H1 (cell line): ENCODE data around the gene TMEM138. TPM values are rescaled to one million over a fixed set of nuclear protein-coding genes. Genes with fewer than 3 reads are reported as not detected.
A peak's percentile ranks its signal among the peaks of the same experiment; 100 is the strongest.

Source experiments
- ASH2L ChIP-seq: fragments of 200-600, 300-600 bp; sonication (generic); IDR thresholded peaks from one replicate; pipeline ENCODE4 v1.7.1; 2017; ENCODE audit warnings: low read length
- CREB1 ChIP-seq: IDR thresholded peaks from 2 replicates; pipeline ENCODE4 v1.6.1; 2012; ENCODE audit warnings: inconsistent platforms
- FOSL1 ChIP-seq: IDR thresholded peaks from 2 replicates; pipeline ENCODE4 v1.6.1; 2011; ENCODE audit warnings: mild to moderate bottlenecking, low read depth, low read length, moderate library complexity; ENCODE audit not compliant: insufficient read depth
- GABPA ChIP-seq: IDR thresholded peaks from 2 replicates; pipeline ENCODE4 v1.6.1; 2011; ENCODE audit warnings: mild to moderate bottlenecking, low read length, moderate library complexity, borderline replicate concordance; ENCODE audit not compliant: insufficient read depth
- GTF2F1 ChIP-seq: IDR thresholded peaks from 2 replicates; pipeline ENCODE4 v1.6.1; 2012; ENCODE audit warnings: low read depth, low read length, improper control_type of control experiment, borderline replicate concordance
- JUND ChIP-seq: IDR thresholded peaks from 2 replicates; pipeline ENCODE4 v1.6.1; 2011; ENCODE audit warnings: mild to moderate bottlenecking, improper control_type of control experiment, low read length
- POLR2A ChIP-seq, 2 experiments: IDR thresholded peaks; 1 replicate in 1 of 2; 2 replicates in 1 of 2; pipeline ENCODE4 v1.6.1; 2011; ENCODE audit warnings: low read depth in 2 of 2, low read length in 2 of 2, mild to moderate bottlenecking in 2 of 2; ENCODE audit errors: control extremely low read depth in 1 of 2
- RAD21 ChIP-seq, 2 experiments: IDR thresholded peaks in 1 of 2; conservative IDR thresholded peaks in 1 of 2; 2 replicates each; pipeline ENCODE4 v1.6.1; 2011; ENCODE audit warnings: low read depth in 2 of 2, low read length in 2 of 2, improper control_type of control experiment in 1 of 2, inconsistent platforms in 1 of 2, mild to moderate bottlenecking in 1 of 2, moderate library complexity in 1 of 2
- TBP ChIP-seq: IDR thresholded peaks from 2 replicates; pipeline ENCODE4 v1.6.1; 2011; ENCODE audit warnings: low read depth, low read length, improper control_type of control experiment
- polyA plus RNA-seq, 7 experiments: library from polyadenylated mRNA; depleted of rRNA in 3 of 7; stranded (reverse) in 5 of 7; unstranded in 2 of 7; fragments of >200 nt in 5 of 7; fragments of 200-250 nt in 2 of 7; gene quantifications; 1 replicate in 5 of 7; 2 replicates in 1 of 7; 4 replicates in 1 of 7; pipeline versions ENCODE4 v1.2.1 to v1.2.3, GENCODE V29; 2011 to 2013; ENCODE audit warnings: missing spikeins in 2 of 7, mixed read lengths in 2 of 7
- total RNA-seq: library from RNA; stranded (reverse); fragmentation: NEBNext Ultra II Directional; extraction: Animal tissue kit (Norgen Biotek cat#: 25700); gene quantifications from 2 replicates; pipeline ENCODE4 v1.2.1, GENCODE V29; 2021
- TF ChIP-seq, protein P1 (sequence below): fragments of 300-600 bp; sonication (generic); IDR thresholded peaks from 2 replicates; pipeline ENCODE4 v1.7.1; 2012; ENCODE audit warnings: low read length, moderate library complexity, mild to moderate bottlenecking, inconsistent platforms; ENCODE audit not compliant: insufficient replicate concordance

TMEM138 gene
- total and polyA plus RNA-seq, 2 of the 8 experiments (the other 6 are each of a cell fraction or from before 2014, with no cell fraction given) = 32.9 to 59.0 TPM

DNA sequence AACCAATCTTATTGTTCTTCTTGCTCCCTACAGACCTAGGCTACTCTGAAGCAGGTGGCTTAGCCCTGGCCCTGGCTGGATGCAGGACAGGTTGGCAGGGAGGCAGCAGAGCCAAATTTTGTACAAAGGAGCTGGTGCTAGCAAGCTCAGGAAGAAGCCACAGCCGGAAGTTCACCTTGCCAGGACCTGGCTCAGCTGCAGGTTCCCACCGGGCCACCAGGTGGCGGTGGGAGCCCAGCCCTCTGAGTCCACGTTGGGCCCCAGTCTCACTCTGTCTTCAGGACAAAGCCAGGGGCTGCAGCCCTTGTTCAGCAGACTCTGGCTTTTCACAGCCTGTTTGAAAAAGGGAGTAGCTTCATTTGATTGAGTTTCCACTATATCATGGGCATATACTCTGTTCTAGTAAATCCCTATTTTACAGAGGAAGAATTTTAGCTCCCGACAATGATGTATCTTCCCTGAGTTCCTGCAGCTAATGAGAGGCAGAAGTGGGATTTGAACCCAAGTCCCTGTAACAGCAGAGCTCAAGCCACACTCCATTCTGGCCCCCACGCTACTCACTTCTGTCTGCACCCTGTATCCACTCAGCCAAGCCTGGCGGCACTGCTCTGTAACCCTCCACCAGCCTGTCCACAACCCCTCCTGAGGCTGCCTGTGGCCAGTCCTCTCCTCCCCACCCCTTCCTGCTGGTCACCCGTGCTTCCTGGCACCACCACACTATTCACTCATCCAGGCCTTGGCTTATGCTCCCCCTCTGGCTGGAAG lies 25.8 kb upstream of the TMEM138 start (continued):
- TF ChIP-seq, protein P1, sequence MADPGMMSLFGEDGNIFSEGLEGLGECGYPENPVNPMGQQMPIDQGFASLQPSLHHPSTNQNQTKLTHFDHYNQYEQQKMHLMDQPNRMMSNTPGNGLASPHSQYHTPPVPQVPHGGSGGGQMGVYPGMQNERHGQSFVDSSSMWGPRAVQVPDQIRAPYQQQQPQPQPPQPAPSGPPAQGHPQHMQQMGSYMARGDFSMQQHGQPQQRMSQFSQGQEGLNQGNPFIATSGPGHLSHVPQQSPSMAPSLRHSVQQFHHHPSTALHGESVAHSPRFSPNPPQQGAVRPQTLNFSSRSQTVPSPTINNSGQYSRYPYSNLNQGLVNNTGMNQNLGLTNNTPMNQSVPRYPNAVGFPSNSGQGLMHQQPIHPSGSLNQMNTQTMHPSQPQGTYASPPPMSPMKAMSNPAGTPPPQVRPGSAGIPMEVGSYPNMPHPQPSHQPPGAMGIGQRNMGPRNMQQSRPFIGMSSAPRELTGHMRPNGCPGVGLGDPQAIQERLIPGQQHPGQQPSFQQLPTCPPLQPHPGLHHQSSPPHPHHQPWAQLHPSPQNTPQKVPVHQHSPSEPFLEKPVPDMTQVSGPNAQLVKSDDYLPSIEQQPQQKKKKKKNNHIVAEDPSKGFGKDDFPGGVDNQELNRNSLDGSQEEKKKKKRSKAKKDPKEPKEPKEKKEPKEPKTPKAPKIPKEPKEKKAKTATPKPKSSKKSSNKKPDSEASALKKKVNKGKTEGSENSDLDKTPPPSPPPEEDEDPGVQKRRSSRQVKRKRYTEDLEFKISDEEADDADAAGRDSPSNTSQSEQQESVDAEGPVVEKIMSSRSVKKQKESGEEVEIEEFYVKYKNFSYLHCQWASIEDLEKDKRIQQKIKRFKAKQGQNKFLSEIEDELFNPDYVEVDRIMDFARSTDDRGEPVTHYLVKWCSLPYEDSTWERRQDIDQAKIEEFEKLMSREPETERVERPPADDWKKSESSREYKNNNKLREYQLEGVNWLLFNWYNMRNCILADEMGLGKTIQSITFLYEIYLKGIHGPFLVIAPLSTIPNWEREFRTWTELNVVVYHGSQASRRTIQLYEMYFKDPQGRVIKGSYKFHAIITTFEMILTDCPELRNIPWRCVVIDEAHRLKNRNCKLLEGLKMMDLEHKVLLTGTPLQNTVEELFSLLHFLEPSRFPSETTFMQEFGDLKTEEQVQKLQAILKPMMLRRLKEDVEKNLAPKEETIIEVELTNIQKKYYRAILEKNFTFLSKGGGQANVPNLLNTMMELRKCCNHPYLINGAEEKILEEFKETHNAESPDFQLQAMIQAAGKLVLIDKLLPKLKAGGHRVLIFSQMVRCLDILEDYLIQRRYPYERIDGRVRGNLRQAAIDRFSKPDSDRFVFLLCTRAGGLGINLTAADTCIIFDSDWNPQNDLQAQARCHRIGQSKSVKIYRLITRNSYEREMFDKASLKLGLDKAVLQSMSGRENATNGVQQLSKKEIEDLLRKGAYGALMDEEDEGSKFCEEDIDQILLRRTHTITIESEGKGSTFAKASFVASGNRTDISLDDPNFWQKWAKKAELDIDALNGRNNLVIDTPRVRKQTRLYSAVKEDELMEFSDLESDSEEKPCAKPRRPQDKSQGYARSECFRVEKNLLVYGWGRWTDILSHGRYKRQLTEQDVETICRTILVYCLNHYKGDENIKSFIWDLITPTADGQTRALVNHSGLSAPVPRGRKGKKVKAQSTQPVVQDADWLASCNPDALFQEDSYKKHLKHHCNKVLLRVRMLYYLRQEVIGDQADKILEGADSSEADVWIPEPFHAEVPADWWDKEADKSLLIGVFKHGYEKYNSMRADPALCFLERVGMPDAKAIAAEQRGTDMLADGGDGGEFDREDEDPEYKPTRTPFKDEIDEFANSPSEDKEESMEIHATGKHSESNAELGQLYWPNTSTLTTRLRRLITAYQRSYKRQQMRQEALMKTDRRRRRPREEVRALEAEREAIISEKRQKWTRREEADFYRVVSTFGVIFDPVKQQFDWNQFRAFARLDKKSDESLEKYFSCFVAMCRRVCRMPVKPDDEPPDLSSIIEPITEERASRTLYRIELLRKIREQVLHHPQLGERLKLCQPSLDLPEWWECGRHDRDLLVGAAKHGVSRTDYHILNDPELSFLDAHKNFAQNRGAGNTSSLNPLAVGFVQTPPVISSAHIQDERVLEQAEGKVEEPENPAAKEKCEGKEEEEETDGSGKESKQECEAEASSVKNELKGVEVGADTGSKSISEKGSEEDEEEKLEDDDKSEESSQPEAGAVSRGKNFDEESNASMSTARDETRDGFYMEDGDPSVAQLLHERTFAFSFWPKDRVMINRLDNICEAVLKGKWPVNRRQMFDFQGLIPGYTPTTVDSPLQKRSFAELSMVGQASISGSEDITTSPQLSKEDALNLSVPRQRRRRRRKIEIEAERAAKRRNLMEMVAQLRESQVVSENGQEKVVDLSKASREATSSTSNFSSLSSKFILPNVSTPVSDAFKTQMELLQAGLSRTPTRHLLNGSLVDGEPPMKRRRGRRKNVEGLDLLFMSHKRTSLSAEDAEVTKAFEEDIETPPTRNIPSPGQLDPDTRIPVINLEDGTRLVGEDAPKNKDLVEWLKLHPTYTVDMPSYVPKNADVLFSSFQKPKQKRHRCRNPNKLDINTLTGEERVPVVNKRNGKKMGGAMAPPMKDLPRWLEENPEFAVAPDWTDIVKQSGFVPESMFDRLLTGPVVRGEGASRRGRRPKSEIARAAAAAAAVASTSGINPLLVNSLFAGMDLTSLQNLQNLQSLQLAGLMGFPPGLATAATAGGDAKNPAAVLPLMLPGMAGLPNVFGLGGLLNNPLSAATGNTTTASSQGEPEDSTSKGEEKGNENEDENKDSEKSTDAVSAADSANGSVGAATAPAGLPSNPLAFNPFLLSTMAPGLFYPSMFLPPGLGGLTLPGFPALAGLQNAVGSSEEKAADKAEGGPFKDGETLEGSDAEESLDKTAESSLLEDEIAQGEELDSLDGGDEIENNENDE = no peak
- TF ChIP-seq ASH2L (peak; percentile 49), RAD21 (IDR thresholded peaks at IDR 0.05 in 1 of 2, conservative IDR thresholded peaks at IDR 0.05 in 1 of 2; ENCODE audit: low read depth in 2 of 2, low read length in 2 of 2) (peak; percentile 83 to 90), TBP (peak; percentile 71; the same call in 1 of the 2 replicates), POLR2A (IDR thresholded peaks at IDR 0.05; ENCODE audit: control extremely low read depth in 1 of 2, low read depth in 2 of 2, low read length in 2 of 2) (peak in 1 of 2 experiments; percentile 76; a peak in 2 of 3 replicates), FOSL1 (no peak), GTF2F1 (0 out of 2 replicates have a peak, but pooled peaks have one; percentile 33), CREB1 (peak; percentile 36; the same call in 1 of the 2 replicates), GABPA (peak; percentile 61; the same call in 1 of the 2 replicates), JUND (no peak)
